GM12801 (cell line): Measurements from ENCODE around the gene INTS1.

Experiments used
- TF ChIP-seq, protein P1 (sequence below): IDR thresholded peaks from one replicate; pipeline ENCODE4 v1.5.1; 2011; ENCODE audit warnings: control low read depth; ENCODE audit not compliant: insufficient read length; ENCODE audit errors: extremely low read depth

The INTS1 gene

DNA sequence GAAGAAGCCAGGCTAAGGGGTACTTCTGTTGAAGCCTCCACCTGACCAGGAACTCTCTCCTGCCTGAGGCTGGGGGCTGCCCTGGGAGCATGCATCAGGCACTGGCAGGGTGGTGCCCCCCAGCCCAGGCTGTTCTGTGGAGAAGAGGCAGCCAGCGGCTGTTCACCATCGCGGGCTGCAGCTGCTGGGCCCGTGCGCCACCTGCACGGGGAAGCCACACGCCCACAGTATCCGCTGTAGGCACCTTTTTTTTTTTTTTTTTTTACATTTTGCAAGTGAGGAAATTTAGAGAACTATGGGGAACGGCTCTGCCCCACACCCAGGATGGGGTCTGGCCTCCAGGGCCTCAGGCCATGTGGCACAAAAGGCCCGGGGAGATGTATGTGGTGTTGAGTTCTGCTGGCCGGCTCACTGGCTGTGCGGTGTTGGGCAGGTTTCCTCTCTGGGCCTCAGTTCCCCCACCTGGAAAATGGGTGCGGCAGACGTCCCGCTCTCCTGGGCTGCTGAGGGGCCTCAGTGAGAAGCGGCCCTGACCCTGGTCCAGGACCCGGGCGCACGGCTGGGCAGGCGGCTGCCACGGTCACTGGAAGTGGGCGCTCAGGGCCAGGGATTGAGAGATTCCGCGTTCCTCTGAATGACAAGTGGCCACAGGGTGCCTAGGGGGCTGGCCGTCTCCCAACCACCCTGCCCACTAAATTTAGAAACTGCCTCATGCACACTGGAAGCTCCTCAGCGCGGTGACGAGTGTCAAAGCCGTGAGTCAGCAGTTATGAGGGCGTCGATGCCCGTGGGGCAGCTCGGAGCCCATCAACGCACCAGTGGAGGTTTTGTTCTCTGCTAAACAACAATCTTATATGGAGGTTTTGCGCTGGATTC is 8.8 kb upstream of the INTS1 start:
- TF ChIP-seq, protein P1, sequence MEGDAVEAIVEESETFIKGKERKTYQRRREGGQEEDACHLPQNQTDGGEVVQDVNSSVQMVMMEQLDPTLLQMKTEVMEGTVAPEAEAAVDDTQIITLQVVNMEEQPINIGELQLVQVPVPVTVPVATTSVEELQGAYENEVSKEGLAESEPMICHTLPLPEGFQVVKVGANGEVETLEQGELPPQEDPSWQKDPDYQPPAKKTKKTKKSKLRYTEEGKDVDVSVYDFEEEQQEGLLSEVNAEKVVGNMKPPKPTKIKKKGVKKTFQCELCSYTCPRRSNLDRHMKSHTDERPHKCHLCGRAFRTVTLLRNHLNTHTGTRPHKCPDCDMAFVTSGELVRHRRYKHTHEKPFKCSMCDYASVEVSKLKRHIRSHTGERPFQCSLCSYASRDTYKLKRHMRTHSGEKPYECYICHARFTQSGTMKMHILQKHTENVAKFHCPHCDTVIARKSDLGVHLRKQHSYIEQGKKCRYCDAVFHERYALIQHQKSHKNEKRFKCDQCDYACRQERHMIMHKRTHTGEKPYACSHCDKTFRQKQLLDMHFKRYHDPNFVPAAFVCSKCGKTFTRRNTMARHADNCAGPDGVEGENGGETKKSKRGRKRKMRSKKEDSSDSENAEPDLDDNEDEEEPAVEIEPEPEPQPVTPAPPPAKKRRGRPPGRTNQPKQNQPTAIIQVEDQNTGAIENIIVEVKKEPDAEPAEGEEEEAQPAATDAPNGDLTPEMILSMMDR = no peak

DNA sequence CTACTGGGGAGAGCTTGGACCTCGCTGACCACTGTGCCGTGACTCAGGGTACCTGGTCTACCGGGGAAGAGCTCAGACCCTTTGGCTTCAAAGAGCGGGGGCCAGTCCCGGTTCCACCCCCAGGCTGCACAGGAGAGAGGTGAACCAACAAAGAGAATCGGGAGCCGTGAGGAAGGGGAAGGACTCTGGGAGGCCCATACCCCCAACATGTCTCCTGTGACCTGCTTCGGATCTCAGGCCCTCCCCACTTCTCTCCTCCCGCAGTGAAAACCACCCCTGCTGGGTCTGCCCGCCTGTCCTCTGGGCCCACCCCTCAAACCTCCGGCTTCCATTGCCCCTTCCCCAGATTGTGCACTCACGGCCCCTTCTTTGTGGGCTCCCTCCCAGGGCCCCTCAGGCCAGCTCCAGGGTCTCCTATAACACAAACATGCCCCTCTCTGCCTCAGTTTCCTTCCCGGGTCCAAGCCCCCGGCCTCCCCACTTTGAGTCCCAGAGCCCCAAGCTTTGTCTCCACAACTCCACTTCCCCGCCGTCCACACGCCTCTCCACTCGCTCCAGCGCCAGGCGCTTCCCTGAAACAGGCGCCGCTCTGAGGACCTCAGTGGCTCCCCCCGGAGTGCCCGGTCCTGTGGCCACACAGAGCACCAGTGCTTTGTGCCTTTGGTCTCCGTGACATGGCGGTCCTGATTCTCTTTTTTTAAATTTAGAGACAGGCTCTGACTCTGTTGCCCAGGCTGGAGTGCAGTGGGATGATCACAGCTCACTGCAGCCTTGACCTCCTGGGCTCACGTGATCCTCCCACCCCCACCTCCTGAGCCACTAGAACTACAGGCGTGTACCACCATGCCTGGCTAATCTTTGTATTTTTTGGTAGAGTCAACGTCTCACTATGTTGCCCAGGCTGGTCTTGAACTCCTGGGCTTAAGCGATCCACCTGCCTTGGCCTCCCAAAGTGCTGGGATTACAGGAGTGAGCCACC is 7.5 kb upstream of the INTS1 start:
- TF ChIP-seq, protein P1 = no peak

DNA sequence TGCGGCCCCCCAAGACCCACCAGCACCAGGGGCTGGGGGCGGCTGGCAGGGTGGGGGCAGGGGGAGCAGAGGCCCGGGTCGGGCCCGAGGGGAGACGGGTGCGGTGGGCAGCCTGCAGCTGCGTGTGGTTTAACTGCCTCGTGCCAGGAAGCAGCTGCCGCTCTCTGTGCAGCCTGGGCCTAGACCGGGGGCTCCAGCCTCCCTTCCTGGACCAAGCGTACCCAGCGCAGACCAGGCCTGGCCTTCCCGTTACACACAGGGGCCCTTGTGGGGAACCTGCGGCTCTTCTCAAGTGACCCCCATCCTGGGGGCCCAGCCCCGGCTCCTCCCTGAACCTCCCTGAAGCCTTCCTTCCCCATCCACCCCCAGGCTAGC is 6.6 kb upstream of the INTS1 start:
- TF ChIP-seq, protein P1 = no peak

DNA sequence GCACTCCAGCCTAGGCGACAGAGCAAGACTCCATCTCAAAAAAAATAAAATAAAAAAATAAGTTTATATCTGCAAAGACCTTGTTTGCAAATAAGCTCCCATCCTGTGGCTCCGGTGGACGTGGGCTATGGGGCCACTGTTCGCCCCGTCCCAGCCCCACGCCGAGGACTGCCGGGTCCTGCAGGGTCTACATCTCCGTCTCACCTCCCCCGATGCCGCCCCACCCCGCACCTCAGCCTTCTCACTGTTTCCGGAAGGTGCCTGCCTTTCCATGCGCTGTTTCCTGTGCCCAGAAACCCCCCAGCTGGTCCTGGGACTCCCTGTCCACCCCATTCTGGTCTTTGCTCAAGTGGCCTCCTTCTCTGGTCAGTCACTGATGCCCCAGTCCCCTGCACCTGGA is 5.0 kb upstream of the INTS1 start:
- TF ChIP-seq, protein P1 = no peak

DNA sequence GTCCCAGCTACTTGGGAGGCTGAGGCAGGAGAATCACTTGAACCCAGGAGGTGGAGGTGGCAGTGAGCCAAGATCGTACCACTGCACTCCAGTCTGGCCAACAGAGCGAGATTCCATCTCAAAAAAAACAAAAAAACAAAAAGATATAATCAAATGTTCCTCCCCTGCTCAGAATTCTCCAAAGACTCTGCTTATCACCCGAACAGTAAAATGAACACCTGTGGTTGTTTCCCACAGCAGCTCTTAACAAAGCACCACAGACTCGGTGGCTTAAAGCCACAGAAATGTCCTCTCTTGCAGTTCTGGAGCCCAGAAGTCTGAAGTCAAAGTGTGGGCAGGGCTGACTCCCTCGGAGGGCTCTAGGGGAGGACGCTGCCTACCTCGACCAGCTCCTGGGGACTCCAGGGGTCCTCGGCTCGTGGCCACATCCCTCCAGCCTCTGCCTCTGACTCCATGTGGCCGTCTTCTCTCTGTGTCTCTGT is 4.1 kb upstream of the INTS1 start:
- TF ChIP-seq, protein P1 = no peak

DNA sequence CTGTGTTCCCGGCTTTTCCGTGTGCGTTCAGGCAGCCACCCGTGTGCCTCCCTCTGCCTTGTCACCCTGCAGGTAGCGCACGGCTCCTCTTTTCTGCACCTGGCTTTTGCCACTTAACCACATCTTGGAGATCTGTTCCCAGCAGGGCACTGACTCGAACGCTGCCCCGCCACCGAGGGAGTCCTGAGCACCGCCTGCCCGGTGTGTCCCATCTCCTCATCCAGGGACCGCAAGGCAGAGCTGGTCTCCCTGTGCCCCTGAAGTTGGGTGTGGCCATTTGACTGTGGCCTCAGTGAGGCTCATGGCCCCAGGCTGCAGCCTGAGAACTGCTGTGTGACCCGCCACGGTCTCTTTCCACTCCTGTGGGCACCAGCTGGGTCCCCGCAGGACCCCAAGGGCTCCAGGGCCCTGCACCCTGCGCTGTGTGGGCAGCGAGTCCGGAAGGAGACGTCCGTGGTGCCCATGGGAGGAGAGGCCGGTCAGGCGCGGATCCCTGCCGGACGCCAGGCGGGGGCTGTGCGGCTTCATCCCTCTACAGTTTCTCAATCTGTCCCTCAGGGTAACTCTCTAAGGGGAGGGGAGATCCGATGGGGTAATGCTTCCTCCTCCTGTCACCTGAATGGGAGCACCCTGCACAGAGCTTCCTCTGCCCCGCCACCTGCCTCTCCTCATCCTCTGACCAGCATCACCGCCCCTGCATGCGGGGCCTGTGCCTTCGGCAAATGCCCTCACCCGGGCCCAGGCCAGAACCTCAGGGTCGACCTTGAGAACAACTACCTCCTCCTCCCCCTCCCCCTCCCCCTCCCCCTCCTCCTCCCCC is 1.8 kb upstream of the INTS1 start:
- TF ChIP-seq, protein P1 = no peak

DNA sequence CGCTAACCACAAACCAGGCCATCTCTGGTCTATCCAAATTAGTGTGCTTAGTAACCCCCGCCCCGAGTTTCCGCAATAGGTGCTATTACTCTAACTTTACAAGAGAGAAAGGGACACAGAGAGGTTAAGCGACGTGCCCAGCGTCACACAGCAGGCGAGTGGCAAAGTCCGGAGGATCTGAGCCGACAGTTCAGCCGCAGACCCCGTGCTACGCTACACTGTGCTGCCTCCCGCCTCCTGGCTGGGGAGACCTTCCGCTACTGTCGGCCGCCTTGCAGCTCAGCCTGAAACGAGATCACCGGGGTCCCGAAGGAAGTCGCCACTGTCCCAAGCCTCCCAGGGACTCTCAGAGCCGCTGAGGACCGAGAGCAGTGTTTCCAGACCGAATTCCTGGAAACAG is 799 bp downstream of the INTS1 start:
- TF ChIP-seq, protein P1 = no peak
